GM19043 (cell line): ENCODE results near the gene PSMB5.

ENCODE experiments used
- ATAC-seq: cut with Tn5 transposase; IDR thresholded peaks from one replicate; pipeline ENCODE4 v1.9.1; 2021; ENCODE audit warnings: low read depth; ENCODE audit not compliant: unreplicated experiment

Gene PSMB5

GRCh38 chr14:22977684-22978486 lies 56.8 kb downstream of the PSMB5 start:
- ATAC-seq, result no peak

- ATAC-seq, result no peak
Observed at GRCh38 chr14:22977434-22977683, 57.3 kb downstream of the PSMB5 start.

- ATAC-seq, result no peak
Observed at GRCh38 chr14:22976620-22977433, 57.9 kb downstream of the PSMB5 start.
